HG02759 (cell line): Measurements from ENCODE around the gene UPK3BL2.
"Not testable (repeated sequence)": the region's sequence is repeated elsewhere in the genome, so short reads cannot be mapped to it uniquely, and the experiment has no call there.

Experiments used
- ATAC-seq: cut with Tn5 transposase; IDR thresholded peaks from one replicate; pipeline ENCODE4 v1.9.1; 2021; ENCODE audit warnings: mild to moderate bottlenecking, moderate library complexity; ENCODE audit not compliant: unreplicated experiment

The UPK3BL2 gene

GRCh38 chr7:102494473-102495149 lies 48.9 kb downstream of the UPK3BL2 start:
- peak; percentile 72 for ATAC-seq

- not testable (repeated sequence) for ATAC-seq
Observed at GRCh38 chr7:102494026-102494425, 49.5 kb downstream of the UPK3BL2 start.

- peak; percentile 41 for ATAC-seq
Observed at GRCh38 chr7:102493220-102493935, 50.1 kb downstream of the UPK3BL2 start.

GRCh38 chr7:102490529-102491075 lies 52.9 kb downstream of the UPK3BL2 start:
- peak; percentile 45 for ATAC-seq
